Fibroblast of lung (primary cell): ENCODE measurements around the gene PGD.

Experiments
- EZH2 ChIP-seq: IDR thresholded peaks from 2 replicates; pipeline ENCODE4 v1.5.1; 2012; ENCODE audit warnings: low read length, control low read depth, mild to moderate bottlenecking; ENCODE audit errors: missing control alignments
- TF ChIP-seq, protein P1 (sequence below), 2 donors: IDR thresholded peaks in 1 of 2; conservative IDR thresholded peaks in 1 of 2; 1 replicate in 1 of 2; 2 replicates in 1 of 2; pipeline ENCODE4 v1.5.1; 2011 to 2012; ENCODE audit warnings: low read length in 2 of 2, control low read depth in 1 of 2, inconsistent platforms in 1 of 2, low read depth in 1 of 2, mild to moderate bottlenecking in 1 of 2

DNA sequence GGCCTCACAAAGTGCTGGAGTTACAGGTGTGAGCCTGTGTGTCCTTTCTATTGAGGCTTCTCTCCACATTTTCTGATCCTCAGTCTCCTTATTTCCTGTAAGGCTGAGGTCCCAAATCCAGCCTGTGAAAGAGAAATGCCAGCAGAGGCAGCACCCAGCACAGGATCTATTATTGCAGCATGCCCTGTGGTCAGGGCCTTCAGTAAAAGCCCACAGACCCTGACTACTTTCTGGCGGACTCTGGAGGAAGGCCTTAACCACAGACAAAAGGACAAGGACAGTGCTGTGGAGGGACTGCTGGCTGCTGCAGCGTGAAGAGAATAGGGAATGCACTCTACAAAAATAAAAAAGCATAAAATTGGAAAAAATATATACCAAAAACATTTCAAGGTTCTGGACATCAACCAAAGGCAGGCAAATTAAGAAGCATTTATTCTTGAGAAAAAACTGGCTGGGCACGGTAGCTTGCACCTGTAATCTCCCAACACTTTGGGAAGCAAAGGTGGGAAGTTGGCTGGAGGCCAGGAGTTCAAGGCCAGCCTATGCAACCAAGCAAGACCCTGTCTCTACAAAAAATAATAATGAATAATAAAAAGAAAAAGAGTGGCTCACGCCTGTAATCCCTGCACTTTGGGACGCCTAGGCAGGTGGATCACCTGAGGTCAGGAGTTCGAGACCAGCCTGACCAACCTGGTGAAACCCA lies 9.4 kb upstream of the PGD start:
- TF ChIP-seq, protein P1, sequence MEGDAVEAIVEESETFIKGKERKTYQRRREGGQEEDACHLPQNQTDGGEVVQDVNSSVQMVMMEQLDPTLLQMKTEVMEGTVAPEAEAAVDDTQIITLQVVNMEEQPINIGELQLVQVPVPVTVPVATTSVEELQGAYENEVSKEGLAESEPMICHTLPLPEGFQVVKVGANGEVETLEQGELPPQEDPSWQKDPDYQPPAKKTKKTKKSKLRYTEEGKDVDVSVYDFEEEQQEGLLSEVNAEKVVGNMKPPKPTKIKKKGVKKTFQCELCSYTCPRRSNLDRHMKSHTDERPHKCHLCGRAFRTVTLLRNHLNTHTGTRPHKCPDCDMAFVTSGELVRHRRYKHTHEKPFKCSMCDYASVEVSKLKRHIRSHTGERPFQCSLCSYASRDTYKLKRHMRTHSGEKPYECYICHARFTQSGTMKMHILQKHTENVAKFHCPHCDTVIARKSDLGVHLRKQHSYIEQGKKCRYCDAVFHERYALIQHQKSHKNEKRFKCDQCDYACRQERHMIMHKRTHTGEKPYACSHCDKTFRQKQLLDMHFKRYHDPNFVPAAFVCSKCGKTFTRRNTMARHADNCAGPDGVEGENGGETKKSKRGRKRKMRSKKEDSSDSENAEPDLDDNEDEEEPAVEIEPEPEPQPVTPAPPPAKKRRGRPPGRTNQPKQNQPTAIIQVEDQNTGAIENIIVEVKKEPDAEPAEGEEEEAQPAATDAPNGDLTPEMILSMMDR (conservative IDR thresholded peaks at IDR 0.05 in 1 of 2, IDR thresholded peaks at IDR 0.05 in 1 of 2; ENCODE audit: low read depth in 1 of 2, low read length in 2 of 2), result no peak
- no peak for TF ChIP-seq EZH2
